SK-N-MC (cell line): ENCODE data around the gene NACA2.
"Not testable (repeated sequence)": the region's sequence is repeated elsewhere in the genome, so short reads cannot be mapped to it uniquely, and the experiment has no call there.

ENCODE experiments used
- DNase-seq: peaks from one replicate; pipeline ENCODE4 v3.0.0-alpha.2; 2011; ENCODE audit warnings: low read depth, low spot score
- H3K27ac ChIP-seq: fragments of 200-600 bp; sonication (generic); 2 replicates; pipeline ENCODE4 v1.5.1; 2016; ENCODE audit warnings: mixed run types
- H3K36me3 ChIP-seq: fragments of 200-600 bp; sonication (generic); 2 replicates; pipeline ENCODE4 v1.6.1; 2017; ENCODE audit warnings: antibody characterized with exemption, low read length, mixed read lengths; ENCODE audit not compliant: insufficient read depth
- H3K4me3 ChIP-seq: fragments of 200-600 bp; sonication (generic); 2 replicates; pipeline ENCODE4 v1.5.1; 2016
- H3K9ac ChIP-seq: fragments of 200-600 bp; sonication (generic); 2 replicates; pipeline ENCODE4 v1.8.0; 2017; ENCODE audit warnings: mixed run types, mixed read lengths; ENCODE audit not compliant: insufficient read length
- H3K9me3 ChIP-seq: fragments of 200-600 bp; sonication (generic); 2 replicates; pipeline ENCODE4 v1.6.1; 2017; ENCODE audit warnings: low read depth, mild to moderate bottlenecking, antibody characterized with exemption, low read length, moderate library complexity, mixed read lengths
- EZH2 ChIP-seq: fragments of 200-600 bp; sonication (generic); IDR thresholded peaks from one replicate; pipeline ENCODE4 v1.6.1; 2017; ENCODE audit warnings: antibody characterized with exemption
- FOXP2 ChIP-seq: optimal IDR thresholded peaks from 2 replicates; pipeline ENCODE3; 2011; ENCODE audit warnings: mild to moderate bottlenecking, moderate library complexity; ENCODE audit not compliant: insufficient read depth; ENCODE audit errors: extremely low read length, control extremely low read depth
- POLR2AphosphoS5 ChIP-seq: IDR thresholded peaks from 2 replicates; pipeline ENCODE4 v1.6.1; 2012; ENCODE audit warnings: mild to moderate bottlenecking, low read depth, low read length, borderline replicate concordance

The NACA2 gene

GRCh38 chr17:61565213-61565612 lies 25.8 kb downstream of the NACA2 start:
- no peak for TF ChIP-seq POLR2AphosphoS5
- no peak for TF ChIP-seq FOXP2
- no peak for TF ChIP-seq EZH2

DNA sequence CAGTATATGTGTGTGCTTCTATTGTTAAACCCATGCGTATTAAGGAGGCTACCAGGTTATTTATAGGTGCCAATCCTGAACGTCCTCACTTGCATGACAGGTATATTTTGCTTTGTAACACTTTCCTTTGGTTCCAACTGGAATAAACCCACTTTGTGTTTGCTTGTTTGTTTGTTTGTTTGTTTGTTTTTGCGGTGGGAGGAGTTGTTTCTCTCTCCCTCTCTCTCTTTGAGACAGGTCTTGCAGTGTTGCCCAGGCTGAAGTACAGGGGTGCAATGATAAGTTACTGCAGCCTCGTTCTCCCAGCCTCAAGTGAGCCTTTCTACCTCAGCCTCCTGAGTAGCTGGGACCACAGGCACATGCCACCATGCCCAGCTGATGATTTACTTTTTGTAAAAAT lies 28.7 kb downstream of the NACA2 start:
- DNase-seq, result no peak
- no peak for TF ChIP-seq FOXP2
- TF ChIP-seq EZH2, result no peak
- no peak for TF ChIP-seq POLR2AphosphoS5
- H3K4me3 ChIP-seq, result no peak overlapping the region
- H3K36me3 ChIP-seq, result no peaks in the 10 kb centered on the region
- H3K27ac ChIP-seq, result no peak overlapping the region
- no peaks in the 10 kb centered on the region for H3K9me3 ChIP-seq
- H3K9ac ChIP-seq, result no peak overlapping the region

More at GRCh38 chr17:61565213-61565612, 25.8 kb downstream of the NACA2 start:
- no peak for DNase-seq
- no peaks in the 10 kb centered on the region for H3K9me3 ChIP-seq
- no peaks in the 10 kb centered on the region for H3K36me3 ChIP-seq
- no peak overlapping the region for H3K27ac ChIP-seq
- H3K4me3 ChIP-seq, result no peak overlapping the region
- H3K9ac ChIP-seq, result no peak overlapping the region

GRCh38 chr17:61561354-61561753 lies 29.7 kb downstream of the NACA2 start:
- TF ChIP-seq EZH2, result no peak
- TF ChIP-seq POLR2AphosphoS5, result no peak
- no peak for TF ChIP-seq FOXP2
- Histone ChIP-seq H3K9ac (no peak overlapping the region), H3K4me3 (no peak overlapping the region), H3K36me3 (no peaks in the 10 kb centered on the region), H3K9me3 (no peaks in the 10 kb centered on the region), H3K27ac (no peak overlapping the region)
- DNase-seq, result no peak

GRCh38 chr17:61560071-61560470 lies 30.9 kb downstream of the NACA2 start:
- TF ChIP-seq POLR2AphosphoS5, result no peak
- no peak for TF ChIP-seq EZH2
- no peak for TF ChIP-seq FOXP2
- Histone ChIP-seq H3K27ac (no peak overlapping the region), H3K36me3 (no peaks in the 10 kb centered on the region), H3K9me3 (no peaks in the 10 kb centered on the region), H3K9ac (no peak overlapping the region), H3K4me3 (no peak overlapping the region)
- no peak for DNase-seq

DNA sequence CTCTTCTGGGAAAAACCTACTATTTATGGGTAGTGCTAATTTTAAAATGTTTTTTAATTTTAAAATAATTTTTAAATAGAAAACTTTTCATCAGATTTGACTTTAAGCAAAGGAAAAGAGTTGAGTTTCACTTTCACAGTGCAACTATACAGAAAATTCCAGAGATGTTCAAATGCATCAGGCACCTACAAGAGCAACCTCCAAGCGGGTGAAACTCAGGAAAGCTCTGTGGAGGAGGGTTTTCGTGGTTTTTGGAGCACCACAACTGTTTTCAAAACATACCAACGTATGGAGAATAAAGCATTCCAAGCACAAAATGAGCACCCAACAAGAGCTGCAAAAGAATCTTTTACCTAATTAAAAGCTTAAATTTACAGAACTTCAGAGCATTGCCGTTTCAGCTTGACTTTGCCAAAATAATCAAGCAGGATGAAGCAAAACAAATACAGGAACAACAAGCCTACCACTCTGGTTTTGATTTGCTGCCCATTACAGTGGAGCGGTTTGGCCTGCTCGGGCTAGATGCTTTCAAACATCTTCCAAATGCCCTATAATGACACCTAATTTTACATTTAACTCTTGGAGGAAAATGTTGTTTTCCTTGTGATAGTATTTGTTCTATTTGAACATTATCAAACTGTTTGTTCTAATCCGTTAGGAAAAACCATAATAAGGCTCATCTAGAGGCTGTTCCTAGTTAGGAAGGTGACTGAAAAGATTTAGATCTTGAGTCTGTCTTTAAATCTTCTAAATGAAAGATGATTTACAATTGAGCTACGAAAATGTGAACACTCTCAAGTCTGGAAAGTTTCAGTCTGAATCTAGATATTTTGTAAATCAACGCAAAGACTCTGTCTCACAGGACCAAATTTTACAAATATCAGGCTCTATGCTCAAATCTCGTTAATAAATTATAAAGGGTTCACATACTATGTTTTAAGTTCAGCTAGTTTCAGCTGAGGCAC lies 34.5 kb downstream of the NACA2 start:
- Histone ChIP-seq H3K36me3 (no peaks in the 10 kb centered on the region), H3K9me3 (no peaks in the 10 kb centered on the region), H3K4me3 (no peak overlapping the region), H3K27ac (no peak overlapping the region), H3K9ac (no peak overlapping the region)
- DNase-seq, result no peak
- TF ChIP-seq POLR2AphosphoS5 (no peak), FOXP2 (no peak), EZH2 (no peak)

DNA sequence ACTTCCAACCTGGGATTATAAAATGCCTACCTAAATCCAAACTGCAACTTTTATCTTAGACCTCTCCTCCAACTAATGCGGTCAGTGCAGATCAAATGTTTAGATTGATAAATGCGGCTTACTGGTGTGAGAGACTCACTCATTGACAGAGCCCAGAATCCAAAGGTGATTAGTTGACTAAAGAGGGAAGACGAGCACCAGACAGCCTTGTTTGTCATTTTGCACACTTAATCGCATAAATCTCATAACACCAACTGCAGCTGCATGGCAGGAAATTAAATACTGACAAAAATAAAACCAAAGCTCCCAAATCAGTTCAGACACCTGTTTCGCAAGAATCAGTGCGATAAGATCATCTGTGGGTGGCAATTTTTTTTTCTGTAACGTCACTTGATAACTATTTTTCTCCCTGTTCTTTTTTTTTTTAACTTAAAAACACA lies 35.9 kb downstream of the NACA2 start:
- Histone ChIP-seq H3K4me3 (no peak overlapping the region), H3K9me3 (no peaks in the 10 kb centered on the region), H3K27ac (no peak overlapping the region), H3K36me3 (no peaks in the 10 kb centered on the region), H3K9ac (no peak overlapping the region)
- no peak for DNase-seq
- TF ChIP-seq EZH2, result no peak
- no peak for TF ChIP-seq FOXP2
- TF ChIP-seq POLR2AphosphoS5, result no peak

DNA sequence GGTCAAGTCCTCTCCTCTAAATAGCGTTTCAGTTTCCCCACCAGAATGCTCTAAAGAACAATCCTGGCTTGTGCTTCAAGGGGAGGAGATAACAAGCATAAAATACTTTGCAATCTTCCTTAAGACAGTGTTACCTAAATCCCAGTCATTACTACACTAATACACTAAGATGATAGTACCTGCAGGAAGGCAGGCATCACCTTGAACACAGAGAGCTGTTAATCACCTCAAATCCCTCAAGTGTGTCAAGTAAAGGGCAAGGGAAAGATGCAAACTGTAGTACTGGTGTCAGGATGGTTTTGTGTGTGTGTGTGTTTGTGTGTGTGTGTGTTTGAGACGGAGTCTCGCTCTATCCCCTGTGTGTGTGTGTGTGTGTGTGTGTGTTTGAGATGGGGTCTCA lies 36.8 kb downstream of the NACA2 start:
- Histone ChIP-seq H3K4me3 (no peak overlapping the region), H3K27ac (no peak overlapping the region), H3K9ac (no peak overlapping the region), H3K9me3 (no peaks in the 10 kb centered on the region), H3K36me3 (no peaks in the 10 kb centered on the region)
- no peak for DNase-seq
- TF ChIP-seq POLR2AphosphoS5 (no peak), FOXP2 (no peak), EZH2 (no peak)

DNA sequence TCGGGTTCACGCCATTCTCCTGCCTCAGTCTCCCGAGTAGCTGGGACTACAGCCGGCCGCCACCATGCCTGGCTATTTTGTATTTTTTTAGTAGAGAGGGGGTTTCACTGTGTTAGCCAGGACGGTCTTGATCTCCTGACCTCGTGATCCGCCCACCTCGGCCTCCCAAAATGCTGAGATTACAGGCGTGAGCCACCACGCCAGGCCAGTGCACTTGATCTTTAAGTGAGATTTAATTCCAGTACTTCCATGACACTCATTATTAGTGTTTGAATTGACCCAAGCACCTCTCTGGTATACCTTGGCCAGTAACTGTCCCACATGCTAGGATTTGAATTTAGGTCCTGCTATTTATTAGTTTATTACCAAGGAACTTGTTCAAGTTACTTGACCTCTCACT lies 38.5 kb downstream of the NACA2 start:
- H3K9me3 ChIP-seq, H3K4me3 ChIP-seq, H3K36me3 ChIP-seq, DNase-seq, H3K9ac ChIP-seq, H3K27ac ChIP-seq: not testable (repeated sequence)

GRCh38 chr17:61551255-61551742 lies 39.7 kb downstream of the NACA2 start:
- Histone ChIP-seq H3K9ac (no peak overlapping the region), H3K4me3 (no peak overlapping the region), H3K9me3 (no peaks in the 10 kb centered on the region), H3K27ac (no peak overlapping the region), H3K36me3 (no peaks in the 10 kb centered on the region)
- DNase-seq, result no peak
- TF ChIP-seq POLR2AphosphoS5 (no peak), EZH2 (no peak), FOXP2 (no peak)
